GM12891 (cell line): ENCODE measurements around the gene NUDT14.

Source experiments
- PAX5 ChIP-seq: IDR thresholded peaks from 2 replicates; pipeline ENCODE4 v1.6.1; 2011; ENCODE audit warnings: low read length, moderate library complexity, mild to moderate bottlenecking; ENCODE audit not compliant: insufficient read depth, severe bottlenecking
- POLR2AphosphoS5 ChIP-seq: IDR thresholded peaks from 2 replicates; pipeline ENCODE4 v1.6.1; 2011; ENCODE audit warnings: low read depth, low read length, control low read depth
- TAF1 ChIP-seq: IDR thresholded peaks from 2 replicates; pipeline ENCODE4 v1.6.1; 2011; ENCODE audit warnings: low read depth, low read length, control low read depth

DNA sequence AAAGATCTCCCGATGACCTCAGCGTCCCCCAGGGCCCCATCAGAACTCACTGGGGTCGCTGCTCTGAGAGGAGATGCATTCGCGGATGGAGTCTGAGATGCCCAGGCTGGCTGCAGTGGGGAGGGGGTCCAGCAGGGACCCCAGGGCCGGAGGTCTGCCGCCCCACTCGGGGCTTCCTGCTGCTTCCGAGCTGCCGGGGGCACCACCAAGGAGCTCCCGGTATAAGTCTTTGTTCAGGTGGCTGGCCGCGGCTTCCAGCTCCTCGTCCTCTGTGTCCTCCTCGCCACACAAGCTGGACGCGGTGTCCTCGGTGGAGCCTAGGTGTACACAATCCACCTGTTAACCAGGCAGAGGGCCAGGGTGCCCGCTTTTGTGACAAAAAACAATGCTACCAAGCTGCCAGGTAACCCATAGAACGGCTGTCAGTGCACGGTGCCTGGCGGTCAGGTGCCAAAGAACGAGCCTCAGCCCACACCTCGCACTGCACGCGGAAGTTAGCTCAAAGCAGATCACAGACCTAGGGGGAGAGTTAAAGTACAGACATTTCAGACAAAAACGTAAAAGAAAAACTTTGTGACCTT lies 40.6 kb upstream of the NUDT14 start:
- TF ChIP-seq POLR2AphosphoS5 (no peak), PAX5 (no peak), TAF1 (no peak)
